HG02981 (cell line): Measurements from ENCODE around the gene HOXB13.

ENCODE experiments used
- ATAC-seq: cut with Tn5 transposase; IDR thresholded peaks from one replicate; pipeline ENCODE4 v1.9.1; 2021; ENCODE audit warnings: mild to moderate bottlenecking, moderate library complexity; ENCODE audit not compliant: unreplicated experiment

HOXB13 gene

GRCh38 chr17:48728232-48729231, at the start of gene HOXB13:
HOXB13 (minus strand) TSS chr17:48728750; CDS start chr17:48728593, 157 bp downstream.
- ATAC-seq, result no peak

GRCh38 chr17:48776602-48777001, 48.1 kb upstream of the HOXB13 start:
- no peak for ATAC-seq

GRCh38 chr17:48773245-48773644, 44.7 kb upstream of the HOXB13 start:
- ATAC-seq, result no peak

- no peak for ATAC-seq
These were observed 42.4 kb upstream of the HOXB13 start for GRCh38 chr17:48770954-48771353.

GRCh38 chr17:48769009-48769675, 40.6 kb upstream of the HOXB13 start:
- ATAC-seq, result no peak

- ATAC-seq, result no peak
These were observed 38.8 kb upstream of the HOXB13 start for GRCh38 chr17:48767263-48767774.

GRCh38 chr17:48761114-48761513, 32.6 kb upstream of the HOXB13 start:
- no peak for ATAC-seq

GRCh38 chr17:48760411-48760810, 31.9 kb upstream of the HOXB13 start:
- ATAC-seq, result no peak

- ATAC-seq, result no peak
These were observed 30.7 kb upstream of the HOXB13 start for GRCh38 chr17:48759288-48759687.

GRCh38 chr17:48757524-48757961, 29.0 kb upstream of the HOXB13 start:
- ATAC-seq, result no peak

GRCh38 chr17:48756830-48757251, 28.3 kb upstream of the HOXB13 start:
- ATAC-seq, result no peak

GRCh38 chr17:48755356-48755755, 26.8 kb upstream of the HOXB13 start:
- no peak for ATAC-seq

GRCh38 chr17:48754500-48755261, 26.1 kb upstream of the HOXB13 start:
- no peak for ATAC-seq

GRCh38 chr17:48753794-48754499, 25.4 kb upstream of the HOXB13 start:
- no peak for ATAC-seq

GRCh38 chr17:48752399-48753288, 24.1 kb upstream of the HOXB13 start:
- no peak for ATAC-seq

- ATAC-seq, result no peak
These were observed 23.3 kb upstream of the HOXB13 start for GRCh38 chr17:48751733-48752398.

GRCh38 chr17:48751172-48751571, 22.6 kb upstream of the HOXB13 start:
- ATAC-seq, result no peak

- no peak for ATAC-seq
These were observed 21.3 kb upstream of the HOXB13 start for GRCh38 chr17:48749621-48750553.
